HepG2 (cell line): ENCODE measurements around the gene DNMT1. TPM values are rescaled to one million over a fixed set of nuclear protein-coding genes. Genes with fewer than 3 reads are reported as not detected.

Experiments
- CEBPB ChIP-seq: IDR thresholded peaks from 2 replicates; pipeline ENCODE4 v1.6.1; 2011; ENCODE audit warnings: low read depth, low read length, improper control_type of control experiment, borderline replicate concordance
- HNF4G ChIP-seq, 2 experiments: sonication (generic) in 1 of 2; formaldehyde crosslinking in 1 of 2; IDR thresholded peaks; 2 replicates each; pipeline versions ENCODE4 v1.4.0 to v1.6.1; 2011 to 2020; ENCODE audit warnings: borderline replicate concordance in 2 of 2, low read depth in 2 of 2, mild to moderate bottlenecking in 2 of 2, low read length in 1 of 2, missing genetic modification reagents in 1 of 2, moderate library complexity in 1 of 2
- HNRNPL ChIP-seq: fragments of 200-400 bp; formaldehyde crosslinking; IDR thresholded peaks from 2 replicates; pipeline ENCODE4 v1.6.1; 2017; ENCODE audit warnings: mild to moderate bottlenecking, low read depth, low read length
- MEIS2 ChIP-seq: sonication (generic); formaldehyde crosslinking; IDR thresholded peaks from 2 replicates; pipeline ENCODE4 v1.9.0; 2021; ENCODE audit warnings: mild to moderate bottlenecking, missing genetic modification reagents
- NFIC ChIP-seq: IDR thresholded peaks from 2 replicates; pipeline ENCODE4 v1.6.1; 2012; ENCODE audit warnings: mild to moderate bottlenecking, low read length, inconsistent platforms
- NFYC ChIP-seq: IDR thresholded peaks from 2 replicates; pipeline ENCODE4 v1.6.1; 2016; ENCODE audit warnings: missing genetic modification reagents, missing compliant biosample characterization
- POGK ChIP-seq: sonication (generic); formaldehyde crosslinking; conservative IDR thresholded peaks from 2 replicates; pipeline ENCODE4 v1.8.0; 2022; ENCODE audit warnings: mild to moderate bottlenecking, moderate library complexity, missing genetic modification reagents
- THAP9 ChIP-seq: sonication (generic); formaldehyde crosslinking; IDR thresholded peaks from 2 replicates; pipeline ENCODE4; 2020; ENCODE audit warnings: missing genetic modification reagents, mild to moderate bottlenecking, borderline replicate concordance
- ZNF235 ChIP-seq: sonication (generic); formaldehyde crosslinking; IDR thresholded peaks from 2 replicates; pipeline ENCODE4 v1.8.1; 2023; ENCODE audit warnings: mild to moderate bottlenecking, missing genetic modification reagents, borderline replicate concordance
- ZNF335 ChIP-seq: sonication (generic); formaldehyde crosslinking; IDR thresholded peaks from 2 replicates; pipeline ENCODE4 v1.4.0; 2020; ENCODE audit warnings: missing genetic modification reagents
- ZNF362 ChIP-seq: sonication (generic); formaldehyde crosslinking; IDR thresholded peaks from 2 replicates; pipeline ENCODE4 v1.4.0; 2020; ENCODE audit warnings: missing genetic modification reagents, mild to moderate bottlenecking, borderline replicate concordance
- ZNF772 ChIP-seq: sonication (generic); formaldehyde crosslinking; IDR thresholded peaks from 2 replicates; pipeline ENCODE4 v1.5.0; 2020; ENCODE audit warnings: mild to moderate bottlenecking, missing genetic modification reagents
- ZSCAN29 ChIP-seq: sonication (generic); formaldehyde crosslinking; conservative IDR thresholded peaks from 2 replicates; pipeline ENCODE4 v1.4.0; 2020; ENCODE audit warnings: mild to moderate bottlenecking, missing genetic modification reagents
- polyA plus RNA-seq, 8 experiments: library from polyadenylated mRNA; depleted of rRNA in 3 of 8; stranded (reverse) in 7 of 8; unstranded in 1 of 8; fragments of >200 nt; fragmentation: Illumina TruSeq in 4 of 8; extraction: Trizol in 4 of 8; gene quantifications; 2 replicates each; pipeline versions ENCODE4 v1.2.1 to v1.2.3, GENCODE V29; 2011 to 2016; ENCODE audit warnings: low read depth in 4 of 8, missing spikeins in 1 of 8, mixed read lengths in 1 of 8; ENCODE audit not compliant: insufficient read depth in 1 of 8
- total RNA-seq, 5 experiments: library from RNA; depleted of rRNA; stranded (reverse); fragments of >200 nt; fragmentation: Illumina TruSeq; extraction: Trizol; gene quantifications; 2 replicates each; pipeline ENCODE4 v1.2.3, GENCODE V29; 2016; ENCODE audit warnings: low read depth in 1 of 5
- TF ChIP-seq, protein P1 (sequence below): sonication (generic); formaldehyde crosslinking; IDR thresholded peaks from 2 replicates; pipeline ENCODE4 v1.4.0; 2020; ENCODE audit warnings: missing genetic modification reagents

DNMT1 gene
- total and polyA plus RNA-seq, 2 of the 13 experiments (the other 11 are each of a cell fraction or from before 2014, with no cell fraction given) = 31.2 to 91.1 TPM

DNA sequence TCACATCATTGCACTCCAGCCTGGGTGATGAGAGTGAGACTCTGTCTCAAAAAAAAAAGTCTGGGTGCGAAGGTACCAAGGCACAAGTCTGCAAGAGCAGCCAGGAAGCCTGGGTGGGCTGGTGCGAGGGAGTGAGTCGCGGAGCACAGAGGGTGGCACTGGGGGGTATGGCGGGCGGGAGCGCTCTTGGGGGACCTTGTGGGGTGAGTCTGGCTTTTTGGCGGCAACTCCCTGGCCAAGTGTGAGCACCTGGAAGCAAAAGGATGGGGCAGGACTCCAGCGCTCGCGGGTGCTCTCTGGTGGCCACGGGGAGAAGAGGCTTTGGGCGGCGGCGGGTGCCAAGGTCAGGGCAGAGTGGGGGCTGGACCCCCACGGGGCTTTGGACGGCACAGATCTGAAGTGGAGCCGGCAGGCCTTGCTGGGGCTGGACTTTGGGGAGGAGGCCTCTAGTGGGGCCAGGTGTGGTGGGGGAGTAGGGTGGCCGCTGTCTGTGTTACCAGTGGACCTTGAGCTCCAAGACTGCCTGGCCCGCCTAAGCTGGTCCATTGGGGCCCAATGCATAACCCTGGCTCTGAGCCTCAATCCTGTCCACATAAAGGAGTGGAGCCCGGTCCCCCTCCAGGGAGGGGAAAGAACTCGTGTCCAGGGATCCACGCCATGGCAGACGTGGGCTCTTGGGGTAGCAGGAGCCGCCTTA is 81.7 kb downstream of the DNMT1 start (continued):
- TF ChIP-seq NFYC (CRISPR knock-in tag) (no peak), ZSCAN29 (CRISPR knock-in tag) (0 out of 2 replicates have a peak, but pooled peaks have one; percentile 30), ZNF362 (CRISPR knock-in tag) (no peak), MEIS2 (CRISPR knock-in tag) (no peak), HNF4G (IDR thresholded peaks at IDR 0.05; ENCODE audit: borderline replicate concordance, low read depth, low read length) (0 out of 2 replicates have a peak, but pooled peaks have one; percentile 11), HNF4G (CRISPR knock-in tag; IDR thresholded peaks at IDR 0.05; ENCODE audit: borderline replicate concordance, low read depth) (no peak), HNRNPL (peak; percentile 57), NFIC (no peak), CEBPB (no peak), POGK (CRISPR knock-in tag) (no peak), ZNF772 (CRISPR knock-in tag) (0 out of 2 replicates have a peak, but pooled peaks have one; percentile 7), ZNF235 (CRISPR knock-in tag) (no peak), THAP9 (CRISPR knock-in tag) (0 out of 2 replicates have a peak, but pooled peaks have one; percentile 28), ZNF335 (CRISPR knock-in tag) (no peak)
- TF ChIP-seq, protein P1, sequence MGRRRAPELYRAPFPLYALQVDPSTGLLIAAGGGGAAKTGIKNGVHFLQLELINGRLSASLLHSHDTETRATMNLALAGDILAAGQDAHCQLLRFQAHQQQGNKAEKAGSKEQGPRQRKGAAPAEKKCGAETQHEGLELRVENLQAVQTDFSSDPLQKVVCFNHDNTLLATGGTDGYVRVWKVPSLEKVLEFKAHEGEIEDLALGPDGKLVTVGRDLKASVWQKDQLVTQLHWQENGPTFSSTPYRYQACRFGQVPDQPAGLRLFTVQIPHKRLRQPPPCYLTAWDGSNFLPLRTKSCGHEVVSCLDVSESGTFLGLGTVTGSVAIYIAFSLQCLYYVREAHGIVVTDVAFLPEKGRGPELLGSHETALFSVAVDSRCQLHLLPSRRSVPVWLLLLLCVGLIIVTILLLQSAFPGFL = no peak
